ENCODE measurements around the gene ZP4.

DNA sequence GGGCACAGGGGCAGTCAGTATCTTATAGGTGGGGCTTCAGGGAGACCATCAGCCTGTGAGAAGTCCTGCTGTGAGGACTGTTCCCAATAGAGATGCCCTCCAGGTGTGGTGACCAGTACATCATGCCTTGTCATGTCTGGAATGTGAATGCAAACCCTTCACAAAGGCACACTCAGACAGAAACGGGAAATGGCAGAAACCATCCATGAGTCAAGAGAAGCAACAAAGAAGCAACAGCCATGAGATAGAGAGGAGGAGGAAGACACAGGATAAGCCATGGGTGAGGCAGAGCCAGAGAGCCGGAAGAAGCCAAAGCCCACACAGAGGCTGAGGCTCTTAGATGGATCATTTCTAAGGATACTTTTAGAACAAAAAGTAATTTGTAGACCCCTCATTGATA is 20.1 kb upstream of the ZP4 start:
- TF ChIP-seq POLR2AphosphoS5 (IDR thresholded peaks at IDR 0.05; ENCODE audit: low read depth, low read length) (no peak), TAF1 (IDR thresholded peaks at IDR 0.05; ENCODE audit: borderline replicate concordance, insufficient read depth, low read length) (no peak), REST (IDR thresholded peaks at IDR 0.05; ENCODE audit: insufficient read depth in 1 of 2, low read depth in 2 of 2, low read length in 2 of 2) (no peak), FOXP2 (optimal IDR thresholded peaks at IDR 0.05; ENCODE audit: borderline replicate concordance, extremely low read depth, extremely low read length, insufficient read depth) (no peak)

Measured in PFSK-1 (cell line).